HepG2 (cell line): Measurements from ENCODE around the gene NUP62. TPM values are rescaled to one million over a fixed set of nuclear protein-coding genes. Genes with fewer than 3 reads are reported as not detected.

Experiments
- BCL6 ChIP-seq: IDR thresholded peaks from 2 replicates; pipeline ENCODE4 v1.6.1; 2016; ENCODE audit warnings: missing genetic modification reagents, missing compliant biosample characterization
- BHLHE40 ChIP-seq: IDR thresholded peaks from 2 replicates; pipeline ENCODE4 v1.6.1; 2011; ENCODE audit warnings: low read length, improper control_type of control experiment
- CBFB ChIP-seq: sonication (generic); formaldehyde crosslinking; IDR thresholded peaks from 2 replicates; pipeline ENCODE4 v1.4.0; 2020; ENCODE audit warnings: missing genetic modification reagents
- FOXK1 ChIP-seq: sonication (generic); formaldehyde crosslinking; IDR thresholded peaks from 2 replicates; pipeline ENCODE4 v1.4.0; 2020; ENCODE audit warnings: low read depth, missing genetic modification reagents, borderline replicate concordance
- MEF2D ChIP-seq: sonication (generic); formaldehyde crosslinking; IDR thresholded peaks from 2 replicates; pipeline ENCODE4 v1.5.1; 2020; ENCODE audit warnings: mild to moderate bottlenecking, missing genetic modification reagents
- NFKB2 ChIP-seq: sonication (generic); formaldehyde crosslinking; IDR thresholded peaks from 2 replicates; pipeline ENCODE4 v1.4.0; 2020; ENCODE audit warnings: missing genetic modification reagents, borderline replicate concordance
- NR2F2 ChIP-seq: IDR thresholded peaks from 2 replicates; pipeline ENCODE4 v1.6.1; 2012; ENCODE audit warnings: low read depth, inconsistent platforms, borderline replicate concordance
- PHF21A ChIP-seq: sonication (generic); formaldehyde crosslinking; IDR thresholded peaks from 2 replicates; pipeline ENCODE4 v1.5.0; 2020; ENCODE audit warnings: mild to moderate bottlenecking, missing genetic modification reagents
- SMARCC2 ChIP-seq: fragments of 450-650 bp; IDR thresholded peaks from 2 replicates; pipeline ENCODE4 v1.6.1; 2017; ENCODE audit warnings: antibody characterized with exemption, mild to moderate bottlenecking
- TCF7L2 ChIP-seq: IDR thresholded peaks from 2 replicates; pipeline ENCODE4 v1.6.1; 2011; ENCODE audit warnings: mild to moderate bottlenecking, low read depth, low read length, moderate library complexity
- ZNF17 ChIP-seq: sonication (generic); formaldehyde crosslinking; IDR thresholded peaks from 2 replicates; pipeline ENCODE4 v1.5.0; 2020; ENCODE audit warnings: mild to moderate bottlenecking, missing genetic modification reagents
- ZNF296 ChIP-seq: sonication (generic); formaldehyde crosslinking; conservative IDR thresholded peaks from 2 replicates; pipeline ENCODE4 v1.5.0; 2020; ENCODE audit warnings: mild to moderate bottlenecking, missing genetic modification reagents
- ZNF33B ChIP-seq: sonication (generic); formaldehyde crosslinking; IDR thresholded peaks from 2 replicates; pipeline ENCODE4 v1.5.1; 2020; ENCODE audit warnings: mild to moderate bottlenecking, missing genetic modification reagents
- ZNF343 ChIP-seq: sonication (generic); formaldehyde crosslinking; IDR thresholded peaks from 2 replicates; pipeline ENCODE4 v1.4.0; 2020; ENCODE audit warnings: mild to moderate bottlenecking, missing genetic modification reagents
- ZNF354B ChIP-seq: sonication (generic); formaldehyde crosslinking; IDR thresholded peaks from 2 replicates; pipeline ENCODE4 v1.8.0; 2022; ENCODE audit warnings: mild to moderate bottlenecking, missing genetic modification reagents
- ZNF546 ChIP-seq: sonication (generic); formaldehyde crosslinking; conservative IDR thresholded peaks from 2 replicates; pipeline ENCODE4 v1.8.1; 2023; ENCODE audit warnings: mild to moderate bottlenecking, missing genetic modification reagents
- ZNF616 ChIP-seq: sonication (generic); formaldehyde crosslinking; IDR thresholded peaks from 2 replicates; pipeline ENCODE4 v1.5.0; 2020; ENCODE audit warnings: low read depth, mild to moderate bottlenecking, missing genetic modification reagents
- ZNF724P ChIP-seq: sonication (generic); formaldehyde crosslinking; IDR thresholded peaks from 2 replicates; pipeline ENCODE4 v1.8.0; 2022; ENCODE audit warnings: missing genetic modification reagents, borderline replicate concordance
- polyA plus RNA-seq, 8 experiments: library from polyadenylated mRNA; depleted of rRNA in 3 of 8; stranded (reverse) in 7 of 8; unstranded in 1 of 8; fragments of >200 nt; fragmentation: Illumina TruSeq in 4 of 8; extraction: Trizol in 4 of 8; gene quantifications; 2 replicates each; pipeline versions ENCODE4 v1.2.1 to v1.2.3, GENCODE V29; 2011 to 2016; ENCODE audit warnings: low read depth in 4 of 8, missing spikeins in 1 of 8, mixed read lengths in 1 of 8; ENCODE audit not compliant: insufficient read depth in 1 of 8
- total RNA-seq, 5 experiments: library from RNA; depleted of rRNA; stranded (reverse); fragments of >200 nt; fragmentation: Illumina TruSeq; extraction: Trizol; gene quantifications; 2 replicates each; pipeline ENCODE4 v1.2.3, GENCODE V29; 2016; ENCODE audit warnings: low read depth in 1 of 5
- TF ChIP-seq, protein P1 (sequence below): sonication (generic); formaldehyde crosslinking; IDR thresholded peaks from 2 replicates; pipeline ENCODE4 v1.9.0; 2021; ENCODE audit warnings: missing genetic modification reagents, mild to moderate bottlenecking, borderline replicate concordance
- TF ChIP-seq, protein P2 (sequence below): sonication (generic); formaldehyde crosslinking; conservative IDR thresholded peaks from 2 replicates; pipeline ENCODE4 v1.4.0; 2020; ENCODE audit warnings: missing genetic modification reagents
- TF ChIP-seq, protein P3 (sequence below), 2 experiments: IDR thresholded peaks; 2 replicates each; pipeline ENCODE4 v1.6.1; 2011 to 2012; ENCODE audit warnings: low read length in 2 of 2, borderline replicate concordance in 1 of 2, low read depth in 1 of 2, mild to moderate bottlenecking in 1 of 2, moderate library complexity in 1 of 2
- TF ChIP-seq, protein P4 (sequence below): sonication (generic); formaldehyde crosslinking; IDR thresholded peaks from 2 replicates; pipeline ENCODE4 v1.4.0; 2020; ENCODE audit warnings: missing genetic modification reagents

The NUP62 gene
- total and polyA plus RNA-seq, 2 of the 13 experiments (the other 11 are each of a cell fraction or from before 2014, with no cell fraction given), result 16.5 to 41.5 TPM

DNA sequence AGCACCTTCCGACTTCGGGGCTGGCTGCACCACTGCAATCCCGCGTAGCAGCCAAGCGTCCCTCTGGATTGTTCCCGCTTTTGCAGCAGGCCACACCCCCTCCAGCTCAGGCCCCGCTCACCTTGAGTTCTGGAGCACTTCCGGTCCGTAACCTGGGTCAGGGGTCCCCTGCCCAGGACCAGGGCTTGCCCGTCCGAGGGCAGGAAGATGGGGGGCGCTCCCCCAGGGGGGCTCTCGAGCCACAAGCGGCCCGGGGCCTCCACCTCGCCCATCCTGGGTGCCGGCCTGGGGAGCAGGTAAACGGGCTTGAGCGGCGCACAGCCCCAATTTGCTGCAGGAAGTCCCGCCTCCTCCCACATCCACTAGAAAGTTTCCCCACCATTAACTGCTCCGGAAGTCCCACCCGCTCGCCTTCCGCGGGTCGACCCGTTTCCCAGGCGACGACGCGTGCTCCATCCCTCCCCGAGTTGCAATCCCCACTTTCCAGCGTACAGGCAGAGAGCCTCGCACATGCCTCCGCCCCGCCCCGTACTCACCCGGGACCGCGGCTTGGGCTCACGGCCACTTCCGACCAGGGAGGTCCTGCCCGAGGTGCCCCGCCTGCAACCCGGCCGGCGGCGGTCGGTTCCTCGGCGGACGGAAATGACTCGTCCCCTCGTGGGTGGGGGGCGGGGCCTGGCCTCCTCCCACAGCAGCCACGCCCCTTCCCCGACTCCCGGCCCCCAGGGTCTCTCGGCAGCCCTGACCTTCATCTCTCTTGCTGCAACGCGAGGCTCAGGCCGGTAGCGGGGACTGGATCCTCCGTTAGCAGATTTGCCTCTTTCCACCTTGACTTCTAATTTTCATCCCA is 62.1 kb downstream of the NUP62 start, which contains the start of gene PNKP (continued):
- TF ChIP-seq ZNF17 (CRISPR knock-in tag) (peak; percentile 77; the same call in 1 of the 2 replicates), ZNF33B (no peak), TCF7L2 (no peak), BCL6 (CRISPR knock-in tag) (peak; percentile 52), ZNF616 (CRISPR knock-in tag) (peak; percentile 63; the same call in 1 of the 2 replicates), NR2F2 (peak; percentile 42; the same call in 1 of the 2 replicates), FOXK1 (CRISPR knock-in tag) (peak; percentile 67; the same call in 1 of the 2 replicates), BHLHE40 (0 out of 2 replicates have a peak, but pooled peaks have one; percentile 18), ZNF354B (CRISPR knock-in tag) (no peak), ZNF546 (CRISPR knock-in tag) (no peak; the same call in 1 of the 2 replicates), ZNF296 (CRISPR knock-in tag) (no peak), ZNF343 (CRISPR knock-in tag) (0 out of 2 replicates have a peak, but pooled peaks have one; percentile 55), CBFB (0 out of 2 replicates have a peak, but pooled peaks have one; percentile 31), ZNF724P (CRISPR knock-in tag) (no peak; the same call in 1 of the 2 replicates), MEF2D (CRISPR knock-in tag) (peak; percentile 42; the same call in 1 of the 2 replicates), PHF21A (CRISPR knock-in tag) (no peak), NFKB2 (CRISPR knock-in tag) (peak; percentile 34; the same call in 1 of the 2 replicates), SMARCC2 (no peak)
- TF ChIP-seq, protein P1, sequence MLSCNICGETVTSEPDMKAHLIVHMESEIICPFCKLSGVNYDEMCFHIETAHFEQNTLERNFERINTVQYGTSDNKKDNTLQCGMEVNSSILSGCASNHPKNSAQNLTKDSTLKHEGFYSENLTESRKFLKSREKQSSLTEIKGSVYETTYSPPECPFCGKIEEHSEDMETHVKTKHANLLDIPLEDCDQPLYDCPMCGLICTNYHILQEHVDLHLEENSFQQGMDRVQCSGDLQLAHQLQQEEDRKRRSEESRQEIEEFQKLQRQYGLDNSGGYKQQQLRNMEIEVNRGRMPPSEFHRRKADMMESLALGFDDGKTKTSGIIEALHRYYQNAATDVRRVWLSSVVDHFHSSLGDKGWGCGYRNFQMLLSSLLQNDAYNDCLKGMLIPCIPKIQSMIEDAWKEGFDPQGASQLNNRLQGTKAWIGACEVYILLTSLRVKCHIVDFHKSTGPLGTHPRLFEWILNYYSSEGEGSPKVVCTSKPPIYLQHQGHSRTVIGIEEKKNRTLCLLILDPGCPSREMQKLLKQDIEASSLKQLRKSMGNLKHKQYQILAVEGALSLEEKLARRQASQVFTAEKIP (CRISPR knock-in tag), result no peak
- TF ChIP-seq, protein P2, sequence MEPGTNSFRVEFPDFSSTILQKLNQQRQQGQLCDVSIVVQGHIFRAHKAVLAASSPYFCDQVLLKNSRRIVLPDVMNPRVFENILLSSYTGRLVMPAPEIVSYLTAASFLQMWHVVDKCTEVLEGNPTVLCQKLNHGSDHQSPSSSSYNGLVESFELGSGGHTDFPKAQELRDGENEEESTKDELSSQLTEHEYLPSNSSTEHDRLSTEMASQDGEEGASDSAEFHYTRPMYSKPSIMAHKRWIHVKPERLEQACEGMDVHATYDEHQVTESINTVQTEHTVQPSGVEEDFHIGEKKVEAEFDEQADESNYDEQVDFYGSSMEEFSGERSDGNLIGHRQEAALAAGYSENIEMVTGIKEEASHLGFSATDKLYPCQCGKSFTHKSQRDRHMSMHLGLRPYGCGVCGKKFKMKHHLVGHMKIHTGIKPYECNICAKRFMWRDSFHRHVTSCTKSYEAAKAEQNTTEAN (CRISPR knock-in tag), result no peak; the same call in 1 of the 2 replicates
- TF ChIP-seq, protein P3, sequence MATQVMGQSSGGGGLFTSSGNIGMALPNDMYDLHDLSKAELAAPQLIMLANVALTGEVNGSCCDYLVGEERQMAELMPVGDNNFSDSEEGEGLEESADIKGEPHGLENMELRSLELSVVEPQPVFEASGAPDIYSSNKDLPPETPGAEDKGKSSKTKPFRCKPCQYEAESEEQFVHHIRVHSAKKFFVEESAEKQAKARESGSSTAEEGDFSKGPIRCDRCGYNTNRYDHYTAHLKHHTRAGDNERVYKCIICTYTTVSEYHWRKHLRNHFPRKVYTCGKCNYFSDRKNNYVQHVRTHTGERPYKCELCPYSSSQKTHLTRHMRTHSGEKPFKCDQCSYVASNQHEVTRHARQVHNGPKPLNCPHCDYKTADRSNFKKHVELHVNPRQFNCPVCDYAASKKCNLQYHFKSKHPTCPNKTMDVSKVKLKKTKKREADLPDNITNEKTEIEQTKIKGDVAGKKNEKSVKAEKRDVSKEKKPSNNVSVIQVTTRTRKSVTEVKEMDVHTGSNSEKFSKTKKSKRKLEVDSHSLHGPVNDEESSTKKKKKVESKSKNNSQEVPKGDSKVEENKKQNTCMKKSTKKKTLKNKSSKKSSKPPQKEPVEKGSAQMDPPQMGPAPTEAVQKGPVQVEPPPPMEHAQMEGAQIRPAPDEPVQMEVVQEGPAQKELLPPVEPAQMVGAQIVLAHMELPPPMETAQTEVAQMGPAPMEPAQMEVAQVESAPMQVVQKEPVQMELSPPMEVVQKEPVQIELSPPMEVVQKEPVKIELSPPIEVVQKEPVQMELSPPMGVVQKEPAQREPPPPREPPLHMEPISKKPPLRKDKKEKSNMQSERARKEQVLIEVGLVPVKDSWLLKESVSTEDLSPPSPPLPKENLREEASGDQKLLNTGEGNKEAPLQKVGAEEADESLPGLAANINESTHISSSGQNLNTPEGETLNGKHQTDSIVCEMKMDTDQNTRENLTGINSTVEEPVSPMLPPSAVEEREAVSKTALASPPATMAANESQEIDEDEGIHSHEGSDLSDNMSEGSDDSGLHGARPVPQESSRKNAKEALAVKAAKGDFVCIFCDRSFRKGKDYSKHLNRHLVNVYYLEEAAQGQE (IDR thresholded peaks at IDR 0.05; ENCODE audit: borderline replicate concordance in 1 of 2, low read depth in 1 of 2, low read length in 2 of 2), result no peak; a peak in 1 of 4 replicates
- TF ChIP-seq, protein P4, sequence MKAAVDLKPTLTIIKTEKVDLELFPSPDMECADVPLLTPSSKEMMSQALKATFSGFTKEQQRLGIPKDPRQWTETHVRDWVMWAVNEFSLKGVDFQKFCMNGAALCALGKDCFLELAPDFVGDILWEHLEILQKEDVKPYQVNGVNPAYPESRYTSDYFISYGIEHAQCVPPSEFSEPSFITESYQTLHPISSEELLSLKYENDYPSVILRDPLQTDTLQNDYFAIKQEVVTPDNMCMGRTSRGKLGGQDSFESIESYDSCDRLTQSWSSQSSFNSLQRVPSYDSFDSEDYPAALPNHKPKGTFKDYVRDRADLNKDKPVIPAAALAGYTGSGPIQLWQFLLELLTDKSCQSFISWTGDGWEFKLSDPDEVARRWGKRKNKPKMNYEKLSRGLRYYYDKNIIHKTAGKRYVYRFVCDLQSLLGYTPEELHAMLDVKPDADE, result peak; percentile 20; the same call in 1 of the 2 replicates
